Measurements from ENCODE around the gene TGFBR2. TPM values are rescaled to one million over a fixed set of nuclear protein-coding genes. Genes with fewer than 3 reads are reported as not detected.

Gene TGFBR2
- total and polyA plus RNA-seq, 5 donors from 2014 or later, result 35.8 to 92.6 (median 57.4) TPM

DNA sequence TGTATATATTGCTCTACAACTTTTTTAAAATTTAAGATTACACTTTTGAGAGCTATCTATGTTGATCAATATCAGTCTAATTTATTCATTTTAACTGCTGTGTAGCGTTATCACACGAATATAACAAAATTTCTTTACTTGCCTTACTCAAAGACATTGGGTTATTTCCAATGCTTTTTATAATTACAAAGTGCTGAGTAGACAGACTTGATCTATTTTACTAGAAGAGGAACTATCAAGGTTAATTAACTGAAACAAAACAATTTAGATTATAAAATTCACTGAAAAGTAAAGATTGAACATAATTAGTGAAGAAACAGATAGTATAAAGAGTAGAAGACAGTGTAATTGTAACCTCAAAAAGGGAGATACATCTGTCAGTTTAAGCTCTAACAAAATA lies 105.5 kb downstream of the TGFBR2 start:
- Mint-ChIP-seq H3K27me3 (peaks cover 12% of the 10 kb centered on the region), H3K27ac (no peak overlapping the region)
- ATAC-seq (ENCODE audit: low read depth in 2 of 2), result no peak

DNA sequence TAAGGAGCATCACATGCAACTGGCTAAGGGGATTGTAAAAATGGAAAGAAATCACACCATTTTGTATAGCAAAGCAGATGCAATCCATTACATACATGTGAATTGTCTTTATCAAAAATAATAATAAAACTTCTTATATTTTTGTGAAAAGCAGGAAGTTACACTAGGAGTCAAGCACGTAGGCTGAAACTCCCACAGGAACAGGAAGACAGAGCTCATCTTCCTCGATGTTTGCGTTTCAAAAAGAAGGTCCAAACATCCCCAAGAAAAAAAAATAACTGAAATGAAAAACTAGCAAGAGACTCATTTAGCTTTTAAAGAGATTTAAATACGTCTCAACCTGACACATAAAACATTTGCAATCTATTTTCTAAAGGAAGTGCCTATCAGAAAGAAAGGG lies 106.6 kb downstream of the TGFBR2 start:
- H3K9me3 Mint-ChIP-seq, result peaks cover 0 to 2% (median 0%) of the 10 kb centered on the region in 7 donors
- Histone ChIP-seq H3K27ac (ENCODE audit: insufficient read depth, low read length, poor library complexity, severe bottlenecking) (no peak overlapping the region), H3K36me3 (ENCODE audit: control insufficient read depth, insufficient read depth, low read length) (no peaks in the 10 kb centered on the region), H3K4me1 (ENCODE audit: control insufficient read depth, insufficient read depth, low read length, poor library complexity, severe bottlenecking) (no peaks in the 10 kb centered on the region), H3K27me3 (ENCODE audit: control insufficient read depth, insufficient read depth, low read length) (no peaks in the 10 kb centered on the region), H3K4me3 (ENCODE audit: low read depth, low read length) (no peak overlapping the region), H3K9me3 (ENCODE audit: control insufficient read depth in 2 of 2, low read length in 2 of 2) (no peaks in the 10 kb centered on the region)
- no peak overlapping the region for H3K27ac Mint-ChIP-seq
- H3K36me3 Mint-ChIP-seq, result no peaks in the 10 kb centered on the region
- peak overlapping the region in 1 of 4 donors; percentile 38 for H3K4me3 Mint-ChIP-seq
- peaks cover 12% of the 10 kb centered on the region for H3K27me3 Mint-ChIP-seq
- DNase-seq (no peak), ATAC-seq (ENCODE audit: low read depth in 2 of 2) (no peak)
- H3K4me1 Mint-ChIP-seq, result peaks cover 0 to 9% (median 4%) of the 10 kb centered on the region in 4 donors

More for the DNA sequence above, 105.5 kb downstream of the TGFBR2 start:
- Histone ChIP-seq H3K27me3 (ENCODE audit: control insufficient read depth, insufficient read depth, low read length) (no peaks in the 10 kb centered on the region), H3K9me3 (ENCODE audit: control insufficient read depth in 2 of 2, low read length in 2 of 2) (no peaks in the 10 kb centered on the region), H3K36me3 (ENCODE audit: control insufficient read depth, insufficient read depth, low read length) (no peaks in the 10 kb centered on the region), H3K27ac (ENCODE audit: insufficient read depth, low read length, poor library complexity, severe bottlenecking) (no peak overlapping the region), H3K4me1 (ENCODE audit: control insufficient read depth, insufficient read depth, low read length, poor library complexity, severe bottlenecking) (no peaks in the 10 kb centered on the region), H3K4me3 (ENCODE audit: low read depth, low read length) (no peak overlapping the region)
- Mint-ChIP-seq H3K9me3 (peaks cover 0 to 3% (median 0%) of the 10 kb centered on the region in 7 donors), H3K4me1 (peaks cover 0 to 9% (median 4%) of the 10 kb centered on the region in 4 donors), H3K4me3 (no peak overlapping the region), H3K36me3 (no peaks in the 10 kb centered on the region)
- no peak for DNase-seq

DNA sequence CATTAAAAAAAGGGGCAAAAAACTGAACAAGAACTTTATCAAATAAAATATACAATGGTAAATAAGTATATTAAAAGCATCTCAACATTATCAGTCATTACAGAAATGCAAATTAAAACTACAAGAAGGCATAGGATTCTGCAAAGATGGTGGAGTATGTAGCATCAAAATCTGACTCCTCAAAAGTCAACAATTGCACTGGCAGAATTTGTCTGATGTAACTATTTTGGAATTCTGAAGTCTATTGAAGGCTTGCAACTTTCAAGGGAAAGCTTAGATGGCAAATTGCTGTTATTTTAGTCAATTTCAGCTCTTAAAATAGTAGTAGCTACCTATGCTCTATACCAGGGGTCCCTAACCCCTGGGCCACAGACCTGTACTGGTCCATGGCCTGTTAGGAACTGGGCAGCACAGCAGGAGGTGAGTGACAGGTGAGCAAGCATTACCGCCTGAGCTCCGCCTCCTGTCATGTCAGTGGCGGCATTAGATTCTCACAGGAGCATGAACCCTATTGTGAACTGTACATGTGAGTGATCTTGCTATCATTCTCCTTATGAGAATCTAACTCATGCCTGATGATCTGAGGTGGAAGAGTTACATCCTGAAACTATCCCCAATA lies 107.6 kb downstream of the TGFBR2 start:
- no peaks in the 10 kb centered on the region for H3K4me1 ChIP-seq (ENCODE audit: control insufficient read depth, insufficient read depth, low read length, poor library complexity, severe bottlenecking)
- DNase-seq, result no peak
- Mint-ChIP-seq H3K27me3 (peaks cover 12% of the 10 kb centered on the region), H3K27ac (no peak overlapping the region), H3K36me3 (no peaks in the 10 kb centered on the region), H3K9me3 (peaks cover 0 to 6% (median 0%) of the 10 kb centered on the region in 7 donors), H3K4me1 (peaks cover 0 to 4% (median 0%) of the 10 kb centered on the region in 4 donors), H3K4me3 (no peak overlapping the region)
- H3K27me3 ChIP-seq (ENCODE audit: control insufficient read depth, insufficient read depth, low read length), result no peaks in the 10 kb centered on the region
- H3K36me3 ChIP-seq (ENCODE audit: control insufficient read depth, insufficient read depth, low read length), result no peaks in the 10 kb centered on the region
- no peak overlapping the region for H3K4me3 ChIP-seq (ENCODE audit: low read depth, low read length)
- no peaks in the 10 kb centered on the region for H3K9me3 ChIP-seq (ENCODE audit: control insufficient read depth in 2 of 2, low read length in 2 of 2)
- ATAC-seq (ENCODE audit: low read depth in 2 of 2), result no peak
- H3K27ac ChIP-seq (ENCODE audit: insufficient read depth, low read length, poor library complexity, severe bottlenecking), result no peak overlapping the region

DNA sequence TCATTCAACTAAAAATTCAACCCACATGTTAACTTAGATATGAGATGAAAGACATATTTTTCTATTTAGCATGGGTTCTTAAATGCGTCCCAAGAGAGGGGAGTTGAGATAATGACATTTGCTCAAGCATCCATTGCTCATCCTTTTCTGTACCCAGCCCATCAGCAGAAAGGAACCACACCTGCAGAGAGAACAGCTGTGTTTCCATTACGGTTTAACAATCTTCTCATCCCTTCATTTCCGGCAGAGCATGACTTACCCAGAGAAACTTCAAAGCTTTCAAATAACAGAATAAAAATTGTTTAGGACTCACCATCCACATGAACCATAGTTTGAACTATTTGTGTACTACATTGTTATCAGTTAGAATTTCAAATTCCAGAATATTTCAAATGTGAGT lies 113.1 kb downstream of the TGFBR2 start:
- no peak overlapping the region for H3K4me3 ChIP-seq (ENCODE audit: low read depth, low read length)
- no peak overlapping the region for H3K27ac ChIP-seq (ENCODE audit: insufficient read depth, low read length, poor library complexity, severe bottlenecking)
- no peaks in the 10 kb centered on the region for H3K9me3 ChIP-seq (ENCODE audit: control insufficient read depth in 2 of 2, low read length in 2 of 2)
- peaks cover 4% of the 10 kb centered on the region for H3K27me3 ChIP-seq (ENCODE audit: control insufficient read depth, insufficient read depth, low read length)
- DNase-seq (no peak), ATAC-seq (ENCODE audit: low read depth in 2 of 2) (no peak)
- Mint-ChIP-seq H3K27ac (no peak overlapping the region), H3K4me1 (no peaks in the 10 kb centered on the region), H3K27me3 (peaks cover 7% of the 10 kb centered on the region), H3K4me3 (no peak overlapping the region), H3K36me3 (no peaks in the 10 kb centered on the region), H3K9me3 (peaks cover 0 to 8% (median 0%) of the 10 kb centered on the region in 7 donors)
- H3K36me3 ChIP-seq (ENCODE audit: control insufficient read depth, insufficient read depth, low read length), result no peaks in the 10 kb centered on the region
- no peaks in the 10 kb centered on the region for H3K4me1 ChIP-seq (ENCODE audit: control insufficient read depth, insufficient read depth, low read length, poor library complexity, severe bottlenecking)

DNA sequence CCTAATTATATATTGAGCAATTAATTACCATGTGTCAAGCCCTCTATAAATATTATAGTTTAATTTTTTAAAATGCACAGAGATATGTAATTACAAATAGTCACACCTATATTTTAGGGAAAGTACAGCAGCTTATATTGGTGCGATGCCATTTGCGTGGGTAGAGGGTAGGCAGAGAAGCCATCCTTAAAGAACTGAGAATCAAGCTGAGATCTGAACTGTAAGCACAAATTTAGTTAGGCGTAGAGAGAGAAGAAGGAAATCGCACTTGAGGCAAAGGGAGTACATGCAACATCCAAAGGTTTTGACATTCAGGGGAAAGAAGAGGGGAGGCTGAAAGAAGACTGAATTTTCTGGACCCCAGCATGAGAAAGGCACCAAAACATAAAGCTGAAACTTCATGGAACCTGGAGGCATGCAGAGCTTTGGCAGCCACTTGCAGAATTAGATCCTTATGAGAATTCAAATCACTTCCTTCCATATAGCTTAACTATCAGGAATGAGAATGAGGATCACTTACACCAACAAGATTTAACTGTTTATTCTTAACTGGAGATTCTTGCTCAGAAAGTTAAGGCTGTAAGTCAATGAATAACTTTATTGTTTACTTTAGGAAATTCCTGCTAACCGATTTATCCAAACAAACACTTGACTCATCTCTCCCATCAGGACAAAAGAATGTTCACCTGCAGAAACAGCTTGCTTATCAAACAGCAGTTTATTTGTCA lies 114.3 kb downstream of the TGFBR2 start:
- Histone ChIP-seq H3K27ac (ENCODE audit: insufficient read depth, low read length, poor library complexity, severe bottlenecking) (no peak overlapping the region), H3K27me3 (ENCODE audit: control insufficient read depth, insufficient read depth, low read length) (peaks cover 4% of the 10 kb centered on the region), H3K36me3 (ENCODE audit: control insufficient read depth, insufficient read depth, low read length) (no peaks in the 10 kb centered on the region), H3K9me3 (ENCODE audit: control insufficient read depth in 2 of 2, low read length in 2 of 2) (no peaks in the 10 kb centered on the region), H3K4me3 (ENCODE audit: low read depth, low read length) (no peak overlapping the region), H3K4me1 (ENCODE audit: control insufficient read depth, insufficient read depth, low read length, poor library complexity, severe bottlenecking) (no peaks in the 10 kb centered on the region)
- H3K27me3 Mint-ChIP-seq, result peaks cover 6% of the 10 kb centered on the region
- no peak overlapping the region for H3K4me3 Mint-ChIP-seq
- peaks cover 0 to 8% (median 1%) of the 10 kb centered on the region in 7 donors for H3K9me3 Mint-ChIP-seq
- H3K36me3 Mint-ChIP-seq, result no peaks in the 10 kb centered on the region
- ATAC-seq (ENCODE audit: low read depth in 2 of 2), result no peak
- DNase-seq, result no peak
- H3K27ac Mint-ChIP-seq, result no peak overlapping the region
- H3K4me1 Mint-ChIP-seq, result no peaks in the 10 kb centered on the region

DNA sequence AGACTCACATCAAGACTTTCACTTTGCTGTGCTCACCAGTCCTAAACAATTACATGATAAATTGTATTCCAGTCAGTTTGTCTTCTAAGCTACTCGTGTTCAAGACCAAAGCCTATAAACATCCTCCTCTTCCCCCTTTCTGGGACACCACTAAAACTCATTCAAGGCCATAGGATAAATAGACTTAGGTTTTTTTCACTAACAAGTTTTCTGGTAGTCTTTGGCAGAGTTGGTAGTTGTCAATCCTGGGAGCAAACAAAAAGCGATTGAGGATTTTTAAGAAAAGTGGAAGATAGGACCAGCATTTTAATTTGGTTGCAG lies 114.9 kb downstream of the TGFBR2 start:
- H3K4me3 Mint-ChIP-seq, result no peak overlapping the region
- peaks cover 0 to 8% (median 1%) of the 10 kb centered on the region in 7 donors for H3K9me3 Mint-ChIP-seq
- DNase-seq, result no peak
- H3K27ac Mint-ChIP-seq, result peak overlapping the region in 1 of 3 donors; percentile 44
- no peak for ATAC-seq (ENCODE audit: low read depth in 2 of 2)
- no peaks in the 10 kb centered on the region for H3K4me1 Mint-ChIP-seq
- H3K27me3 Mint-ChIP-seq, result peaks cover 6% of the 10 kb centered on the region
- H3K4me3 ChIP-seq (ENCODE audit: low read depth, low read length), result no peak overlapping the region
- H3K36me3 Mint-ChIP-seq, result no peaks in the 10 kb centered on the region
- H3K27ac ChIP-seq (ENCODE audit: insufficient read depth, low read length, poor library complexity, severe bottlenecking), result no peak overlapping the region
- H3K4me1 ChIP-seq (ENCODE audit: control insufficient read depth, insufficient read depth, low read length, poor library complexity, severe bottlenecking), result no peaks in the 10 kb centered on the region
- H3K36me3 ChIP-seq (ENCODE audit: control insufficient read depth, insufficient read depth, low read length), result no peaks in the 10 kb centered on the region
- no peaks in the 10 kb centered on the region for H3K9me3 ChIP-seq (ENCODE audit: control insufficient read depth in 2 of 2, low read length in 2 of 2)
- peaks cover 4% of the 10 kb centered on the region for H3K27me3 ChIP-seq (ENCODE audit: control insufficient read depth, insufficient read depth, low read length)

DNA sequence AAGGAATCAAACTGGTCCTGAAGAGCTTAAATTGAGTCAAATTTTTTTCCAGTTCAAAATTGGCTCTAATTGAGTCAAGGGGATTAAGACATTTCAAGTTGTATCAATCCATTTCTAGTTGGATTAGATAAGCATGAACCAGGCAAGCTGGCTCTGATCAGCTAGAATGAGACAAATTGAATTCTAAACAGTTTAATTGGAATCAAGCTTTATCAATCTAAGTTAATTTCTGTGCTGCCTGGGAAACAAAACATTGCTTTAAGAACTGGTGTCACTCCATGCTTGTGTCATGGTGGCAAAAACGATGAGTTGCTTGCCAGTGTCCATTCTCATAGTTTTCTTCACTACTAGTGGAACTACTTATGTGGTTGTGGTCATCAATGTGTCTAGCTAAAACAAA lies 116.8 kb downstream of the TGFBR2 start:
- H3K9me3 Mint-ChIP-seq, result peaks cover 0 to 8% (median 1%) of the 10 kb centered on the region in 7 donors
- Histone ChIP-seq H3K27me3 (ENCODE audit: control insufficient read depth, insufficient read depth, low read length) (peaks cover 4% of the 10 kb centered on the region), H3K9me3 (ENCODE audit: control insufficient read depth in 2 of 2, low read length in 2 of 2) (no peaks in the 10 kb centered on the region), H3K4me1 (ENCODE audit: control insufficient read depth, insufficient read depth, low read length, poor library complexity, severe bottlenecking) (no peaks in the 10 kb centered on the region), H3K27ac (ENCODE audit: insufficient read depth, low read length, poor library complexity, severe bottlenecking) (no peak overlapping the region), H3K36me3 (ENCODE audit: control insufficient read depth, insufficient read depth, low read length) (no peaks in the 10 kb centered on the region), H3K4me3 (ENCODE audit: low read depth, low read length) (no peak overlapping the region)
- no peak overlapping the region for H3K4me3 Mint-ChIP-seq
- DNase-seq (no peak), ATAC-seq (ENCODE audit: low read depth in 2 of 2) (no peak)
- peaks cover 9% of the 10 kb centered on the region for H3K27me3 Mint-ChIP-seq
- H3K27ac Mint-ChIP-seq, result no peak overlapping the region
- H3K36me3 Mint-ChIP-seq, result no peaks in the 10 kb centered on the region
- H3K4me1 Mint-ChIP-seq, result no peaks in the 10 kb centered on the region

DNA sequence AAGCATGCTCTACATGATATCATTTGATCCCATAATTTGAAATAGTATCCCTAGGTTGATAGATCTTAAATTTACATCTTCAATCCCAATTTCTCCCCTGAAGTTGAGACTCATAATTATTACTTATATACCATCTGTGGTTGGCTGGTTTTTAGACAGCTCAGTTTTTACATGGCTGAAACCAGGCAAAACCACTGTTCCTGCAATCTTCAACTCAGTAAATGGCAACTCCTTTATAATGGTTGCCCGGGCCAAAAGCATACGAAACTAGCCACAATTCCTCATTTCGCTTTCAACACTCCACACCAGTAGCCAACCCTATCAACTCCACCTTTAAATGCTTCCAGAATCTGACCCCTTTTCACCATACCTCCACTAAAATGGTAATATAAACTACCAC lies 118.5 kb downstream of the TGFBR2 start:
- Mint-ChIP-seq H3K27ac (no peak overlapping the region), H3K9me3 (peaks cover 0 to 8% (median 0%) of the 10 kb centered on the region in 7 donors), H3K4me3 (no peak overlapping the region), H3K27me3 (peaks cover 11% of the 10 kb centered on the region), H3K36me3 (no peaks in the 10 kb centered on the region), H3K4me1 (peaks cover 0 to 10% (median 0%) of the 10 kb centered on the region in 4 donors)
- Histone ChIP-seq H3K9me3 (ENCODE audit: control insufficient read depth in 2 of 2, low read length in 2 of 2) (no peaks in the 10 kb centered on the region), H3K4me1 (ENCODE audit: control insufficient read depth, insufficient read depth, low read length, poor library complexity, severe bottlenecking) (no peaks in the 10 kb centered on the region), H3K36me3 (ENCODE audit: control insufficient read depth, insufficient read depth, low read length) (no peaks in the 10 kb centered on the region), H3K4me3 (ENCODE audit: low read depth, low read length) (no peak overlapping the region), H3K27ac (ENCODE audit: insufficient read depth, low read length, poor library complexity, severe bottlenecking) (no peak overlapping the region), H3K27me3 (ENCODE audit: control insufficient read depth, insufficient read depth, low read length) (peaks cover 4% of the 10 kb centered on the region)
- no peak for ATAC-seq (ENCODE audit: low read depth in 2 of 2)
- DNase-seq, result no peak

Data from CD4-positive, CD25-positive, alpha-beta regulatory T cell (primary cell).